PC-9 (cell line): ENCODE results near the gene ITGAV.

Experiments used
- CTCF ChIP-seq: fragments of 200-600 bp; sonication (generic); conservative IDR thresholded peaks from 2 replicates; pipeline ENCODE4 v1.6.1; 2017; ENCODE audit warnings: mixed run types, antibody characterized with exemption, mild to moderate bottlenecking, moderate library complexity
- EZH2 ChIP-seq: fragments of 200-600 bp; sonication (generic); IDR thresholded peaks from 2 replicates; pipeline ENCODE4 v1.8.0; 2017; ENCODE audit warnings: antibody characterized with exemption, low read depth

- TF ChIP-seq CTCF (no peak), EZH2 (no peak)
Observed at GRCh38 chr2:186691231-186691630, 101.4 kb downstream of the ITGAV start.
